ENCODE measurements around the gene NEGR1. TPM values are rescaled to one million over a fixed set of nuclear protein-coding genes. Genes with fewer than 3 reads are reported as not detected.
"Not testable (repeated sequence)": the region's sequence is repeated elsewhere in the genome, so short reads cannot be mapped to it uniquely, and the experiment has no call there.

The NEGR1 gene
- total RNA-seq, 4 donors from 2014 or later: 14.5 to 50.8 (median 29.1) TPM

- ATAC-seq (ENCODE audit: low FRiP score): no peak
- TF ChIP-seq CTCF (IDR thresholded peaks at IDR 0.05): no peak
- DNase-seq (ENCODE audit: low spot score): no peak
These were observed 382.5 kb downstream of the NEGR1 start for GRCh38 chr1:71899881-71900280.

- ATAC-seq (ENCODE audit: low FRiP score): not testable (repeated sequence)
These were observed 394.2 kb downstream of the NEGR1 start for GRCh38 chr1:71888166-71888565.

GRCh38 chr1:71885171-71885570, 397.2 kb downstream of the NEGR1 start:
- ATAC-seq (ENCODE audit: low FRiP score) (no peak), DNase-seq (ENCODE audit: low spot score) (no peak)
- no peak for TF ChIP-seq CTCF (IDR thresholded peaks at IDR 0.05)

More at GRCh38 chr1:71888166-71888565, 394.2 kb downstream of the NEGR1 start:
- not testable (repeated sequence) for DNase-seq (ENCODE audit: low spot score)

GRCh38 chr1:71882637-71883036, 399.7 kb downstream of the NEGR1 start:
- ATAC-seq (ENCODE audit: low FRiP score): no peak
- no peak for TF ChIP-seq CTCF (IDR thresholded peaks at IDR 0.05)
- DNase-seq (ENCODE audit: low spot score): no peak

GRCh38 chr1:71882226-71882625, 400.1 kb downstream of the NEGR1 start:
- DNase-seq (ENCODE audit: low spot score) (no peak), ATAC-seq (ENCODE audit: low FRiP score) (no peak)
- no peak for TF ChIP-seq CTCF (IDR thresholded peaks at IDR 0.05)

- no peak for DNase-seq (ENCODE audit: low spot score)
- no peak for ATAC-seq (ENCODE audit: low FRiP score)
- no peak for TF ChIP-seq CTCF (IDR thresholded peaks at IDR 0.05)
These were observed 400.7 kb downstream of the NEGR1 start for GRCh38 chr1:71881611-71882010.

GRCh38 chr1:71869326-71869725, 413.0 kb downstream of the NEGR1 start:
- ATAC-seq (ENCODE audit: low FRiP score) (no peak), DNase-seq (ENCODE audit: low spot score) (no peak)
- no peak for TF ChIP-seq CTCF (IDR thresholded peaks at IDR 0.05)

- DNase-seq (ENCODE audit: low spot score) (no peak), ATAC-seq (ENCODE audit: low FRiP score) (no peak)
- TF ChIP-seq CTCF (IDR thresholded peaks at IDR 0.05): no peak
These were observed 419.6 kb downstream of the NEGR1 start for GRCh38 chr1:71862756-71863155.
